Measurements from ENCODE around the gene ACVR1C. TPM values are rescaled to one million over a fixed set of nuclear protein-coding genes. Genes with fewer than 3 reads are reported as not detected.

The ACVR1C gene
- total and polyA plus RNA-seq, 11 donors: 0.08 to 7.3 (median 0.20) TPM

DNA sequence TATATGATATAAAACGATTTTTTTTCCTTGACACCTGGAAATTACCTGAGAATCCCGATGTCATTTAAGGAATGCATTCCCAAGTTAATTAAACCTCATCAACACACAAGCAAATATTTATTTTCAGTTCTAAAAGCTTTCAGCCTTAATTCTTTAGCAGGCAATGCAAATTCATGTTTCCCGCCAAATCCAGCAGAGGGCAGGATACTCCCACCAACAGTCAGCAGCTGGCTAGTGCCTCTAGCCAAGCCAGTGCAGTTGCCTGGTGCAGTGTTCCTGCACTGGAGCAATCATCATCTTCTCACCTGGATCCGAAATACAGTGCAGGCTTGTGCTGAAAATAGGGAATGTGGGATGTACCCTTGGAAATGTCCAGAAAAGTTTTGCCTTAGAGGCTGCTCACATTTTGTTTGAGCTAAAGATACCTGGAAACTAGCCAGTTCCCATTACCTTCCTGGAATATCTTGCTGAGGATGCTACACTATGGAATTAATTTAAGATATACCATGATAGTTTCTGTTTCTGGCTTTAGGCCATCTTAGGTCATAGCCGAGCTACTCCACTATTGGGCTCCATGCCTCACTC is 136.4 kb downstream of the ACVR1C start:
- H3K27ac ChIP-seq: no peak overlapping the region
- H3K27me3 ChIP-seq: no peaks in the 10 kb centered on the region
- no peaks in the 10 kb centered on the region for H3K36me3 ChIP-seq
- peak in 3 of 4 donors; percentile 75 to 88 (median 85) for ATAC-seq
- TF ChIP-seq, protein P1, sequence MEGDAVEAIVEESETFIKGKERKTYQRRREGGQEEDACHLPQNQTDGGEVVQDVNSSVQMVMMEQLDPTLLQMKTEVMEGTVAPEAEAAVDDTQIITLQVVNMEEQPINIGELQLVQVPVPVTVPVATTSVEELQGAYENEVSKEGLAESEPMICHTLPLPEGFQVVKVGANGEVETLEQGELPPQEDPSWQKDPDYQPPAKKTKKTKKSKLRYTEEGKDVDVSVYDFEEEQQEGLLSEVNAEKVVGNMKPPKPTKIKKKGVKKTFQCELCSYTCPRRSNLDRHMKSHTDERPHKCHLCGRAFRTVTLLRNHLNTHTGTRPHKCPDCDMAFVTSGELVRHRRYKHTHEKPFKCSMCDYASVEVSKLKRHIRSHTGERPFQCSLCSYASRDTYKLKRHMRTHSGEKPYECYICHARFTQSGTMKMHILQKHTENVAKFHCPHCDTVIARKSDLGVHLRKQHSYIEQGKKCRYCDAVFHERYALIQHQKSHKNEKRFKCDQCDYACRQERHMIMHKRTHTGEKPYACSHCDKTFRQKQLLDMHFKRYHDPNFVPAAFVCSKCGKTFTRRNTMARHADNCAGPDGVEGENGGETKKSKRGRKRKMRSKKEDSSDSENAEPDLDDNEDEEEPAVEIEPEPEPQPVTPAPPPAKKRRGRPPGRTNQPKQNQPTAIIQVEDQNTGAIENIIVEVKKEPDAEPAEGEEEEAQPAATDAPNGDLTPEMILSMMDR (IDR thresholded peaks at IDR 0.05): peak; percentile 53 to 80 (median 70)
- no peak for TF ChIP-seq POLR2A (IDR thresholded peaks at IDR 0.05)
- DNase-seq: peak; percentile 52 to 70 (median 64)
- 8 to 13% (median 11%) methylated on average over 5 of the region's 5 CpGs for WGBS, 4 donors
- intact Hi-C loops (cut with DNase I): loop anchor here in 8 of 10 donors (2.0 to 10.0 kb wide), 9 partner anchors 157 to 520 kb away; partner anchors contain the start of gene ERMN (in 3 of the 8)
- H3K9me3 ChIP-seq: no peaks in the 10 kb centered on the region
- H3K4me1 ChIP-seq: no peaks in the 10 kb centered on the region
- no peak overlapping the region for H3K4me3 ChIP-seq

DNA sequence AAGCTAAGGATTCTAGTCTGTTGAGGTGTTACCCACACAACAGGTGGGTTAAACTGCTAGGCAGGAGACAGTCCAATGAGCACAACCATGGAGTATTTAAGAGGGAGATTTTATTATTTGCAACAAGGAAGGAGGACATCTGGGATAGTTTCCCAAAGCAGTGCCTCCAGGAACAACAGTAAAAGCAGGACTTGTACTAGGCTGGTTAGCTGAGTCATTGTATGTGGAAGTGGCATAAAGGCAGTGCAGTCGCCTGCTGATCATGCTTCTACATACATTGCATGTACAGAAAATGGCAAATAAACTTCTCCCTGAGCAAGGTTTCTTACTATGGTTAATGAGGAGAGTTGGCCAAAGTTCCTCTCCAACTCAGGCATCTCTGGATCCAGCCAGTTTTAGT is 138.7 kb downstream of the ACVR1C start:
- ATAC-seq (no peak), DNase-seq (no peak)
- 62 to 82% (median 72%) methylated on average over 1 of the region's 1 CpG for WGBS, 4 donors
- no peak overlapping the region for H3K4me3 ChIP-seq
- H3K9me3 ChIP-seq: no peaks in the 10 kb centered on the region
- intact Hi-C loops (cut with DNase I): loop anchor here in 8 of 10 donors (5.0 to 10.0 kb wide), 9 partner anchors 145 to 522 kb away; partner anchors contain the start of gene ERMN (in 4 of the 8)
- no peaks in the 10 kb centered on the region for H3K27me3 ChIP-seq
- no peaks in the 10 kb centered on the region for H3K36me3 ChIP-seq
- TF ChIP-seq, protein P1 (IDR thresholded peaks at IDR 0.05): no peak
- H3K4me1 ChIP-seq: no peaks in the 10 kb centered on the region
- H3K27ac ChIP-seq: no peak overlapping the region

DNA sequence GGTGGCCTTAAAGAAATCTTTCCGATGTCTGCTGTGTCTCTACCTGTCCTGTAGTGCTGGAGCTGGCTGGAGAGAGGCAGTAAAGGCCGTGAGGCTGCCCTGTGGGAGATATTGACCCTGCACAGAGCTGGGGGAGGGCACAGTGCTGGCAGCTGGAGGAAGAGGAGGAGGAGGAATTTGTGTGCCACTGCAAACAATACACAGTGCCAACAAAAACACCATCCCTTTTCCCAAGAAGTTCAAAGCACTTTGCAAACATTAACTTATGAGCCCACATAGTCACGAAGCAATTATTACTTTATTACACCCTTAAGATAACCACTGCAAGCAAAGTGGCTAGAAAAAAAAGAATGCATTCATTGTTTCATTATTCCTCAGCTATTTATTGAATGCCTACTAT is 139.8 kb downstream of the ACVR1C start:
- Histone ChIP-seq H3K27ac (no peak overlapping the region), H3K9me3 (no peaks in the 10 kb centered on the region), H3K4me1 (no peaks in the 10 kb centered on the region), H3K27me3 (no peaks in the 10 kb centered on the region), H3K36me3 (no peaks in the 10 kb centered on the region), H3K4me3 (no peak overlapping the region)
- TF ChIP-seq, protein P1 (IDR thresholded peaks at IDR 0.05): no peak
- TF ChIP-seq POLR2A (IDR thresholded peaks at IDR 0.05): no peak
- 56 to 65% (median 60%) methylated on average over 3 of the region's 3 CpGs for WGBS, 4 donors
- no peak for DNase-seq
- ATAC-seq: peak in 3 of 4 donors; percentile 29 to 61 (median 44)
- intact Hi-C loops (cut with DNase I): loop anchor here in 3 of 10 donors (10.0 kb wide), 3 partner anchors 144 to 164 kb away; partner anchors contain the start of gene ERMN (in 1 of the 3)

DNA sequence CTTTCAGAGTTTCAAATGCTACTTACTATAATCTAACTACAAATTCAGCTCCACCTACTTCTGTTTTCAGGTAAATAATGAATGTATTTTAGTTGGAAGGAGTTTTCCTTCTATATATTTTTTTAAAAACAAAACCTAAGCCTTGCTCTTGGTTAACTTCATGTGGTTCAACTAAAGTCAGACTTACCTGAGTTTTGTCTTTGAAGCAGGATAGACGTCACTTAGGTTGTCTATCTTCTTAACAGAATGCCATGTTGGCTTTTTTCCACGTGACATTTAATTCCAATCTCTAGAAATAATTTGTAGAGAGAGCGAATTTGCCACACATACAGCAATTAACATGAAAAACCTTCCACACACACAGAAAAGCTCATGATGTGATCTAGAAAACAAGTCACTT is 140.9 kb downstream of the ACVR1C start:
- H3K27ac ChIP-seq: no peak overlapping the region
- no peak overlapping the region for H3K4me3 ChIP-seq
- intact Hi-C loops (cut with DNase I): loop anchor here in 3 of 10 donors (10.0 kb wide), 3 partner anchors 143 to 163 kb away; partner anchors contain the start of gene ERMN (in 1 of the 3)
- TF ChIP-seq POLR2A (IDR thresholded peaks at IDR 0.05): no peak
- TF ChIP-seq, protein P1 (IDR thresholded peaks at IDR 0.05): no peak
- WGBS, 4 donors: 68 to 85% (median 84%) methylated on average over 3 of the region's 3 CpGs
- DNase-seq: no peak
- no peaks in the 10 kb centered on the region for H3K36me3 ChIP-seq
- no peaks in the 10 kb centered on the region for H3K9me3 ChIP-seq
- ATAC-seq: no peak
- H3K4me1 ChIP-seq: no peaks in the 10 kb centered on the region
- H3K27me3 ChIP-seq: no peaks in the 10 kb centered on the region
